ENCODE results near the gene ZNF444. TPM values are rescaled to one million over a fixed set of nuclear protein-coding genes. Genes with fewer than 3 reads are reported as not detected.
A peak's percentile ranks its signal among the peaks of the same experiment; 100 is the strongest.

ZNF444 gene
- total and polyA plus RNA-seq, 9 donors = 7.3 to 48.2 (median 35.2) TPM

DNA sequence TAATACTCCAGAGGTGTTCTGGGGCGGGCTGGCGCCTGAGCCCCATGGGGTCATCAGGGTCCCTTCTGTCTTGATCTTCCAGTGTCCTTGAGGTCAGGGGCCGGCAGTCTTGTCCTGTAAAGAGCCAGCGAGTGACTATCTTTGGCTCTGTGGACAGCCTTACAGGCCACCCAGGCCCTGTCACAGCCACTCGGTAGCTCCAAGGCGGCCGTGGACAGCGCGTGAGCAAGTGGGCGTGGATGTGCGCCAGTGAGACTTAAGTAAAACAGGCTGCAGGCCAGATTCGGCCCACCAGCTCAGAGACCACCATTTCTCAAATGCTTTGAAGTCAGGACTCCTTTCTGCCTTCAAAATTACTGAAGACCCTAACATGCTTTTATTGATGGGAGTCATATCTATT lies 3.7 kb downstream of the ZNF444 start:
- H3K36me3 ChIP-seq = no peaks in the 10 kb centered on the region
- no peak for TF ChIP-seq POLR2A (IDR thresholded peaks at IDR 0.05)
- TF ChIP-seq, protein P1, sequence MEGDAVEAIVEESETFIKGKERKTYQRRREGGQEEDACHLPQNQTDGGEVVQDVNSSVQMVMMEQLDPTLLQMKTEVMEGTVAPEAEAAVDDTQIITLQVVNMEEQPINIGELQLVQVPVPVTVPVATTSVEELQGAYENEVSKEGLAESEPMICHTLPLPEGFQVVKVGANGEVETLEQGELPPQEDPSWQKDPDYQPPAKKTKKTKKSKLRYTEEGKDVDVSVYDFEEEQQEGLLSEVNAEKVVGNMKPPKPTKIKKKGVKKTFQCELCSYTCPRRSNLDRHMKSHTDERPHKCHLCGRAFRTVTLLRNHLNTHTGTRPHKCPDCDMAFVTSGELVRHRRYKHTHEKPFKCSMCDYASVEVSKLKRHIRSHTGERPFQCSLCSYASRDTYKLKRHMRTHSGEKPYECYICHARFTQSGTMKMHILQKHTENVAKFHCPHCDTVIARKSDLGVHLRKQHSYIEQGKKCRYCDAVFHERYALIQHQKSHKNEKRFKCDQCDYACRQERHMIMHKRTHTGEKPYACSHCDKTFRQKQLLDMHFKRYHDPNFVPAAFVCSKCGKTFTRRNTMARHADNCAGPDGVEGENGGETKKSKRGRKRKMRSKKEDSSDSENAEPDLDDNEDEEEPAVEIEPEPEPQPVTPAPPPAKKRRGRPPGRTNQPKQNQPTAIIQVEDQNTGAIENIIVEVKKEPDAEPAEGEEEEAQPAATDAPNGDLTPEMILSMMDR (IDR thresholded peaks at IDR 0.05) = no peak
- no peak for TF ChIP-seq EP300 (IDR thresholded peaks at IDR 0.05)

DNA sequence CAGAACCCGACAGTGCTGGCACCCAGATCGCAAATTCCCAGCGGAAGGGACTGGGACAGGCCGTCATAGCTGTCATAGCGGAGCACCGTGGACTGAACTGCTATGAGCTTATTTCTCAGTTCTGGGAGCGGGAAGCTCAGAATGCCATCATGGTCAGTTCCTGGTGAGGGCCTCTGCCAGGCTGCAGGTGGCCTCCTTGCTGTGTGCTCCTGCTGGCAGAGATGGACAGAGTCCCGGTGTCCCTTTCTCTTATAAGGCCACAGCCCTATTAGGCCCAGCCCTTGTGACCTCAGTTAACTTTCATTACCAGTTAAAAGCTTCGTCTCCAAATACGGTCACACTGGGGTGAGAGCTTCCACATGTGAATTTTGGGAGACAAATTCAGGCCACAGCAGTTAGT lies 4.6 kb downstream of the ZNF444 start:
- no peak for TF ChIP-seq POLR2A (IDR thresholded peaks at IDR 0.05)
- TF ChIP-seq, protein P1 (IDR thresholded peaks at IDR 0.05) = no peak
- no peak for TF ChIP-seq EP300 (IDR thresholded peaks at IDR 0.05)
- H3K27ac ChIP-seq = no peak overlapping the region
- no peaks in the 10 kb centered on the region for H3K27me3 ChIP-seq
- intact Hi-C loops (cut with DNase I) = loop anchor here in 1 of 4 donors (10.0 kb wide), 1 partner anchor 159 kb away; no protein-coding TSS in a partner anchor
- DNase-seq = no peak
- WGBS, 3 donors = 85 to 92% (median 88%) methylated on average over 10 of the region's 10 CpGs
- H3K36me3 ChIP-seq = no peaks in the 10 kb centered on the region
- no peaks in the 10 kb centered on the region for H3K9me3 ChIP-seq
- no peak overlapping the region for H3K4me3 ChIP-seq
- H3K4me1 ChIP-seq (ENCODE audit: insufficient read depth) = peaks cover 16% of the 10 kb centered on the region

More for the DNA sequence above, 3.7 kb downstream of the ZNF444 start:
- H3K4me3 ChIP-seq = no peak overlapping the region
- 87 to 96% (median 93%) methylated on average over 12 of the region's 12 CpGs for WGBS, 3 donors
- intact Hi-C loops (cut with DNase I) = loop anchor here in 2 of 4 donors (5.0 to 10.0 kb wide), 2 partner anchors 38 to 160 kb away; no protein-coding TSS in a partner anchor
- no peak for DNase-seq
- peaks cover 15% of the 10 kb centered on the region for H3K4me1 ChIP-seq (ENCODE audit: insufficient read depth)
- H3K27me3 ChIP-seq = no peaks in the 10 kb centered on the region
- H3K27ac ChIP-seq = no peak overlapping the region
- no peaks in the 10 kb centered on the region for H3K9me3 ChIP-seq

DNA sequence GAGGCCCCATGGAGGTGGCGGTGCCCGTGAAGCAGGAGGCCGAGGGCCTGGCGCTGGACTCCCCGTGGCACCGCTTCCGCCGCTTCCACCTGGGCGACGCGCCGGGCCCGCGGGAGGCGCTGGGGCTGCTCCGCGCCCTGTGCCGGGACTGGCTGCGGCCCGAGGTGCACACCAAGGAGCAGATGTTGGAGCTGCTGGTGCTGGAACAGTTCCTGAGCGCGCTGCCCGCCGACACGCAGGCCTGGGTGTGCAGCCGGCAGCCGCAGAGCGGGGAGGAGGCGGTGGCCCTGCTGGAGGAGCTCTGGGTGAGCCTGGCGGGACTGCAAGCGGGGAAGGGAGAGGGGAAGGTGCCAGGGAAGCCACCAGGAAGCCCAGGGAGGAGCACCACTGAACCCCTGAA lies 5.8 kb downstream of the ZNF444 start:
- Histone ChIP-seq H3K4me1 (ENCODE audit: insufficient read depth) (peaks cover 15% of the 10 kb centered on the region), H3K9me3 (no peaks in the 10 kb centered on the region), H3K4me3 (no peak overlapping the region), H3K36me3 (no peaks in the 10 kb centered on the region), H3K27ac (no peak overlapping the region), H3K27me3 (no peaks in the 10 kb centered on the region)
- no peak for DNase-seq
- intact Hi-C loops (cut with DNase I) = loop anchor here in 1 of 4 donors (10.0 kb wide), 1 partner anchor 158 kb away; no protein-coding TSS in a partner anchor
- 53 to 93% (median 73%) methylated on average over 18 to 31 of the region's 31 CpGs for WGBS, 3 donors
- no peak for TF ChIP-seq EP300 (IDR thresholded peaks at IDR 0.05)
- TF ChIP-seq, protein P1 (IDR thresholded peaks at IDR 0.05) = no peak
- no peak for TF ChIP-seq POLR2A (IDR thresholded peaks at IDR 0.05)

DNA sequence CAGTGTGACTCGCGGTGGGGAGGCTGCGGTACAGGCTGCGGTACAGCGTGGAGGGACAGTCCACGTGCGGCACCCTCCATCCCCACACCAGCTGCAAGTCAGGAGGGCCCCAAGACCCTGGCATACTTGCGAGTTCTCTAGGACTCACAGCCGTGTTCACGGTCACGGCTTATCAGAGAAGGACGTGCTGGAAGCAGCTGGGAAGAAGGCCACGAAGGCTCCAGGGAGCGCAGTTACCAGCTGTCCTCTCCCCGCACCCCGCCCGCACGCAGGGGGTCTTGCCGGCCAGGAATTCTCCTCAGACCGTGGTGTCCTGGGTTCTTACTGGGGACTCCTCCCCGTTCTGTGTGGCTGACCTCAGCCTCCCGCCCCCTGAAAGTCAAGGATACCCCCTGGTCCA lies 6.2 kb downstream of the ZNF444 start:
- Histone ChIP-seq H3K27ac (no peak overlapping the region), H3K9me3 (no peaks in the 10 kb centered on the region), H3K4me1 (ENCODE audit: insufficient read depth) (peaks cover 14% of the 10 kb centered on the region), H3K4me3 (no peak overlapping the region), H3K36me3 (no peaks in the 10 kb centered on the region), H3K27me3 (no peaks in the 10 kb centered on the region)
- peak in 1 of 5 donors; percentile 66 for DNase-seq
- intact Hi-C loops (cut with DNase I) = loop anchor here in 1 of 4 donors (10.0 kb wide), 1 partner anchor 157 kb away; no protein-coding TSS in a partner anchor
- WGBS, 3 donors = 37 to 78% (median 48%) methylated on average over 19 to 22 of the region's 22 CpGs
- TF ChIP-seq, protein P1 (IDR thresholded peaks at IDR 0.05) = no peak
- TF ChIP-seq POLR2A (IDR thresholded peaks at IDR 0.05) (no peak), EP300 (IDR thresholded peaks at IDR 0.05) (no peak)
